Ishikawa (cell line): ENCODE data around the gene STRBP.

Source experiments
- CEBPB ChIP-seq: IDR thresholded peaks from 2 replicates; pipeline ENCODE4 v1.6.1; 2012
- CREB1 ChIP-seq: IDR thresholded peaks from 2 replicates; pipeline ENCODE4 v1.6.1; 2012; ENCODE audit warnings: low read depth
- EGR1 ChIP-seq: IDR thresholded peaks from 2 replicates; pipeline ENCODE4 v1.6.1; 2012
- EP300 ChIP-seq: IDR thresholded peaks from 2 replicates; pipeline ENCODE4 v1.6.1; 2012; ENCODE audit warnings: borderline replicate concordance
- FOXM1 ChIP-seq: IDR thresholded peaks from 2 replicates; pipeline ENCODE4 v1.6.1; 2012; ENCODE audit warnings: low read depth, borderline replicate concordance
- NFIC ChIP-seq: IDR thresholded peaks from 2 replicates; pipeline ENCODE4 v1.6.1; 2012
- RAD21 ChIP-seq: IDR thresholded peaks from 2 replicates; pipeline ENCODE4 v1.6.1; 2012; ENCODE audit warnings: low read depth
- REST ChIP-seq: IDR thresholded peaks from 2 replicates; pipeline ENCODE4 v1.6.1; 2012; ENCODE audit warnings: low read depth, mild to moderate bottlenecking
- TAF1 ChIP-seq: IDR thresholded peaks from 2 replicates; pipeline ENCODE4 v1.6.1; 2012; ENCODE audit warnings: low read depth, mild to moderate bottlenecking
- TCF12 ChIP-seq: IDR thresholded peaks from 2 replicates; pipeline ENCODE4 v1.6.1; 2012; ENCODE audit warnings: low read depth
- TEAD4 ChIP-seq: IDR thresholded peaks from 2 replicates; pipeline ENCODE4 v1.6.1; 2012
- USF1 ChIP-seq: IDR thresholded peaks from 2 replicates; pipeline ENCODE4 v1.6.1; 2012
- YY1 ChIP-seq: IDR thresholded peaks from 2 replicates; pipeline ENCODE4 v1.6.1; 2012; ENCODE audit warnings: low read depth
- ZBTB7A ChIP-seq: IDR thresholded peaks from 2 replicates; pipeline ENCODE4 v1.6.1; 2012; ENCODE audit warnings: low read depth
- TF ChIP-seq, protein P1 (sequence below): IDR thresholded peaks from 2 replicates; pipeline ENCODE4 v1.6.1; 2012

The STRBP gene

GRCh38 chr9:123098096-123098459, 170.3 kb downstream of the STRBP start:
- TF ChIP-seq TCF12, result no peak
- TF ChIP-seq ZBTB7A, result no peak
- no peak for TF ChIP-seq NFIC
- TF ChIP-seq YY1, result no peak
- no peak for TF ChIP-seq FOXM1

DNA sequence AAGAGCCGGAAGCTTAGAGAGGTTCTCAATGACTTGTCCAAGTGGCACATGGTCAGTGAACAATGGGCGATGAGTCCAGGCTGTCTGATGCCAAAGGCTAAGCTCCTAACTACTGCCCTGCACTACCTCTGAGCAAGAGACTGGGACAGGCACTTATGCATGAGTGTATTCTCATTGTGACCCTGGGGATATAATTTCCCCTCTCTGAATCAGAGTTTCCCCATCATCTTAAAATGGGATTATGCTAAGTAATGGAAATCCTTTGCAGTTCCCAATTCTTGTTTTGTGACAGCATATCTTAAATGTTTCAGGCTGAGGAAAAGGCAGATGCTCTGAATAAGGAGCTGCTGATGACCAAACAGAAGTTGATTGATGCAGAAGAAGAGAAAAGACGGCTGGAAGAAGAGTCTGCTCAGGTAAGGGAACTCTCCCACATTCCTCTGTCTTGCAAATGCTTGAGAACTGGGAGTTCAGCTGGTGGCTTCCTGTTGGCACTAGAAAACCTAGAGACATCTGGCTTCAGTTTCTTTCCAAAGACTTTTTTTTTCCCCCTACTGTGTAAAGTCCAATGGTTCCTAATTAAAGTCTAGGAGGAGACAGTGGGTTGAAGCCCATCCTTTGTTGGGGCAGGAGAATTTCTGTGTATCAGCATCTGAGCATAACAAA, 170.8 kb downstream of the STRBP start:
- TF ChIP-seq CREB1 (no peak), NFIC (no peak), YY1 (no peak), FOXM1 (no peak), REST (no peak), RAD21 (no peak), EGR1 (no peak)
- TF ChIP-seq, protein P1, sequence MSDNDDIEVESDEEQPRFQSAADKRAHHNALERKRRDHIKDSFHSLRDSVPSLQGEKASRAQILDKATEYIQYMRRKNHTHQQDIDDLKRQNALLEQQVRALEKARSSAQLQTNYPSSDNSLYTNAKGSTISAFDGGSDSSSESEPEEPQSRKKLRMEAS, result no peak

DNA sequence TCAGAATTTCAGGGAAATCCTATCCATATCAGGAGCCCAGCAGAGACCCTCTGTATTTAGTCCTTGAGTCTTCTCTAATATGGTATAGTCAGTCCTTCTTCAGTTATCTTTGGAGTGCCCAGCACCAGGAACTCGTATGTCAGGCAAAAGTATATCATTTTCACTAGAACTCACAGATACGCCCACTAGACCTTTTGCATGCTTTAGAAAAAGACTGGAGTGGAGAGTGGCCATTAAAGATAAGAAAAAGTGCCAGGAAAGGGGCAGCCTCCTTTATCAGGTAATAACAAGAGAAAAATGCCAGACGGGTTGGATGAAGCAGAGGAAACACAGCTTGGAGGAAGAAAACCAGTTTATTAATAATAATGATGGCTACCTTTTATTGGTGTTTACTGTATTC, 171.4 kb downstream of the STRBP start:
- no peak for TF ChIP-seq YY1
- no peak for TF ChIP-seq ZBTB7A
- TF ChIP-seq TEAD4, result no peak
- no peak for TF ChIP-seq NFIC
- no peak for TF ChIP-seq FOXM1
- TF ChIP-seq EGR1, result no peak
- no peak for TF ChIP-seq CREB1
- no peak for TF ChIP-seq TCF12
- TF ChIP-seq REST, result no peak
- TF ChIP-seq RAD21, result no peak
- TF ChIP-seq, protein P1, result no peak
- no peak for TF ChIP-seq TAF1
- TF ChIP-seq CEBPB, result no peak
- no peak for TF ChIP-seq USF1
- no peak for TF ChIP-seq EP300

GRCh38 chr9:123093141-123093540, 175.2 kb downstream of the STRBP start:
- TF ChIP-seq TCF12 (no peak), YY1 (no peak), USF1 (no peak), EP300 (no peak), FOXM1 (no peak), CEBPB (no peak), REST (no peak), RAD21 (no peak), CREB1 (no peak), TAF1 (no peak), TEAD4 (no peak), EGR1 (no peak)
- TF ChIP-seq, protein P1, result no peak
